ENCODE data around the gene CNTNAP3B.
"Not testable (repeated sequence)": the region's sequence is repeated elsewhere in the genome, so short reads cannot be mapped to it uniquely, and the experiment has no call there.

- TF ChIP-seq CTCF (IDR thresholded peaks at IDR 0.05); EP300 (IDR thresholded peaks at IDR 0.05; ENCODE audit: low read depth); POLR2AphosphoS5 (IDR thresholded peaks at IDR 0.05); POLR2A (IDR thresholded peaks at IDR 0.05): not testable (repeated sequence)
Observed at GRCh38 chr9:42121007-42121406, 8.2 kb downstream of the CNTNAP3B start.

All from transverse colon (tissue), 4 donors.